ENCODE measurements around the gene HNF1B. TPM values are rescaled to one million over a fixed set of nuclear protein-coding genes. Genes with fewer than 3 reads are reported as not detected.

Gene HNF1B
- polyA plus RNA-seq, 1 experiment = not detected

- Histone ChIP-seq H3K4me3 (ENCODE audit: low read depth, low read length) (no peak overlapping the region), H3K27ac (ENCODE audit: low read depth, low read length) (no peak overlapping the region), H3K27me3 (ENCODE audit: control insufficient read depth, insufficient read depth, low read length) (peaks cover 17% of the 10 kb centered on the region), H3K9me3 (ENCODE audit: control insufficient read depth, insufficient read depth, low read length) (no peaks in the 10 kb centered on the region)
- ChIA-PET POLR2A (no interaction called here), CTCF (no interaction called here)
- no peak for DNase-seq (ENCODE audit: low read depth, low spot score)
- no peak for TF ChIP-seq CTCF (IDR thresholded peaks at IDR 0.05; ENCODE audit: low read depth, low read length)
Observed at GRCh38 chr17:37725601-37726146, 19.2 kb downstream of the HNF1B start.

DNA sequence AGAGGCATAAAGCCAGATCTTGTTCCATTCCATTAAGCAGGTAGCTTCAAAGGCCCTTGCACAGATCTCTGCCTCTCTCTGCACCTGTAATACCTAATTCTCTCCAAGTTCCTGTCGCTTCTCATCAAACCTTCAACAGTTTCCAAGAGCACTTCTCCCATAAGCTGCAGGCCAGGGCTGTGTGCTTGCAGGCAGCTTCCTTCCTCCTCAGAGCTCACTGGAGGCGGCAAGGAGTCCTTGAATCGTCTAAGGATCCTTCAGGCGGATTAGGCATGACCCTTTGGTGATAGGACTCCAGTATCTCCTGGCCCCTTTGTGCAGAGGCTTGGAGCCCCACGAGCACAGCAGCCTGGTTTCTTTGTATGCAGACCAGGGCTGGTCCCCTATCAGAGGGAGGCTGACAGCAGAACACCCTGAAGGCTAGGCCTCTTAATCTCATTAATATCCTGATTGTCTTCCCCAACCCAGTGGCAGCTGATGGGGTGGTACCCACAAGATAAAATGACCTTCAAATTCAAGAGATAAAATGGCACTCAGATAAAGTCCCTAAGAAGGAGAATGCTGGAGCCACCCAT lies 19.8 kb downstream of the HNF1B start:
- no peak for TF ChIP-seq CTCF (IDR thresholded peaks at IDR 0.05; ENCODE audit: low read depth, low read length)
- H3K27me3 ChIP-seq (ENCODE audit: control insufficient read depth, insufficient read depth, low read length) = peaks cover 15% of the 10 kb centered on the region
- POLR2A ChIA-PET = no interaction called here
- H3K27ac ChIP-seq (ENCODE audit: low read depth, low read length) = no peak overlapping the region
- CTCF ChIA-PET = no interaction called here
- no peaks in the 10 kb centered on the region for H3K9me3 ChIP-seq (ENCODE audit: control insufficient read depth, insufficient read depth, low read length)
- no peak overlapping the region for H3K4me3 ChIP-seq (ENCODE audit: low read depth, low read length)
- DNase-seq (ENCODE audit: low read depth, low spot score) = no peak

GRCh38 chr17:37720989-37721388 lies 23.9 kb downstream of the HNF1B start:
- DNase-seq (ENCODE audit: low read depth, low spot score) = no peak
- Histone ChIP-seq H3K4me3 (ENCODE audit: low read depth, low read length) (no peak overlapping the region), H3K27me3 (ENCODE audit: control insufficient read depth, insufficient read depth, low read length) (peaks cover 8% of the 10 kb centered on the region), H3K27ac (ENCODE audit: low read depth, low read length) (no peak overlapping the region), H3K9me3 (ENCODE audit: control insufficient read depth, insufficient read depth, low read length) (no peaks in the 10 kb centered on the region)
- TF ChIP-seq CTCF (IDR thresholded peaks at IDR 0.05; ENCODE audit: low read depth, low read length) = no peak
- POLR2A ChIA-PET = no interaction called here
- CTCF ChIA-PET = interaction anchor here (0.6 kb wide), 1 partner anchor 71 kb away, joined by 5 read pairs; no protein-coding TSS in a partner anchor

DNA sequence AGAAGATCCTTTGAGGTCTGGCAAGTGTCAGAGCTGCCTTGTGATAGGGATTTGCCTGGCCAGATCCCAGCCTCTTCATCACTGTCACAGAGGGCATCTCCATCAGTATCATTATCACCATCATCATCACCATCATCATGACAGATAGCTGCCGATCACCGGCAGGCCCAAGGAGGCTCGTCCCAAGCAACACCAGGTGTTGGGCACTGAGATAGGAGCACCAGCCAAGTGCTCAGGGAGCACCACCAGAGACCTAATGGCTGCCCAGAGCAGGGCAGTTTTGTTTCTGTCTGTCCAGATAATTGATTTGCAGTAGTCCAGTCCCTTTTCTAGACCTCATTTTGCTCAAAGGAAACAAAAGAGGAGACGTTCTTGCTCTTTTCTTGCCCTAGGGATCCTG lies 25.0 kb downstream of the HNF1B start:
- no peak for TF ChIP-seq CTCF (IDR thresholded peaks at IDR 0.05; ENCODE audit: low read depth, low read length)
- ChIA-PET CTCF (no interaction called here), POLR2A (no interaction called here)

DNA sequence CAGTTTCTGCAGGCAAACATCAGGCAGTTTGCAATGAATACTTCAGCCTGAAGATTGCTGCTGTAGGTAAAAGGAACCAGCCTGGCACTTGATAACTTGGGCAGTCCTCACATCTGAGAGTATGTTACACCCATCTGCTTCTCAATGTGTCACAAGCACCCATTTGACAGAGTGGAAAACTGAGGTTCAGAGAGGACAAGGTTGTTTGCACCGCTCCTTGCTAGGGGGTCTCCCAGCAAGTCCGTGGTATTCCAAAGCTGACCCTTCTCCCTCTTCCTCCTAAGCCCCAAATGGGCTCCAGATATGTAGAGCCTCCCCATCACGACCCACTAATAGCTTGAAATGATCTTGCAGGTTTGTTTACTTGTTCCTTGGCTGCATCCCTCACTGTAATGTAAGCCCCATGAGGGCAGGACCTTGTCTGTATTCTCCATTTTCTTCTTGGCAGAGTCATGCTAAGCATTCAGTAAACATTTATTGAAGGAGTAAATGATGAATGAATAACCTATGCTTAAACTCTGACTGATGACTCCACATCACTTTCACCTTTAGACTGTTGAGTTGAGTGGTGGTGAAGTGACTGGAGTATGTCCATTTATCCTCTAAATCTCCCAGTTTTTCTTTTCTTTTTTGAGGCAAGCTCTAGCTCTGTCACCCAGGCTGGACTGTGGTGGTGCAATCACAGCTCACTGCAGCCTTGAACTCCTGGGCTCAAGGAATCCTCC lies 26.4 kb downstream of the HNF1B start:
- H3K9me3 ChIP-seq (ENCODE audit: control insufficient read depth, insufficient read depth, low read length) = no peaks in the 10 kb centered on the region
- peaks cover 10% of the 10 kb centered on the region for H3K27me3 ChIP-seq (ENCODE audit: control insufficient read depth, insufficient read depth, low read length)
- CTCF ChIA-PET = interaction anchor here (1.2 to 1.4 kb wide), 2 partner anchors 11 to 98 kb away, joined by 4 read pairs; no protein-coding TSS in a partner anchor
- POLR2A ChIA-PET = no interaction called here
- TF ChIP-seq CTCF (IDR thresholded peaks at IDR 0.05; ENCODE audit: low read depth, low read length) = no peak
- H3K27ac ChIP-seq (ENCODE audit: low read depth, low read length) = no peak overlapping the region
- no peak for DNase-seq (ENCODE audit: low read depth, low spot score)
- H3K4me3 ChIP-seq (ENCODE audit: low read depth, low read length) = no peak overlapping the region

More for the DNA sequence above, 25.0 kb downstream of the HNF1B start:
- Histone ChIP-seq H3K9me3 (ENCODE audit: control insufficient read depth, insufficient read depth, low read length) (no peaks in the 10 kb centered on the region), H3K27ac (ENCODE audit: low read depth, low read length) (no peak overlapping the region), H3K4me3 (ENCODE audit: low read depth, low read length) (no peak overlapping the region), H3K27me3 (ENCODE audit: control insufficient read depth, insufficient read depth, low read length) (peaks cover 8% of the 10 kb centered on the region)
- DNase-seq (ENCODE audit: low read depth, low spot score) = no peak

Measured in AG04450 (cell line).